Ovary (tissue), 3 donors: ENCODE results near the gene FBXO15.

Experiments used
- CTCF ChIP-seq, 3 donors: fragments of 450-650 bp in 2 of 3; fragments of 200-600 bp in 1 of 3; IDR thresholded peaks; one replicate each; pipeline versions ENCODE4 v1.5.1 to v1.8.0; 2016 to 2022; ENCODE audit warnings: antibody characterized with exemption in 3 of 3, mild to moderate bottlenecking in 1 of 3
- EP300 ChIP-seq: sonication (generic); formaldehyde crosslinking; IDR thresholded peaks from one replicate; pipeline ENCODE4 v1.6.1; 2017; ENCODE audit warnings: antibody characterized with exemption
- POLR2A ChIP-seq: fragments of 450-650 bp; IDR thresholded peaks from one replicate; pipeline ENCODE4 v1.6.1; 2017; ENCODE audit warnings: antibody characterized with exemption, mild to moderate bottlenecking, moderate library complexity
- donor health status: DM: no; HTN: no; CAD: no.

GRCh38 chr18:74063557-74063956 is 84.1 kb downstream of the FBXO15 start:
- TF ChIP-seq EP300 (no peak), CTCF (IDR thresholded peaks at IDR 0.05) (no peak), POLR2A (no peak)
